MCF 10A (cell line): ENCODE results near the gene BNIP5. TPM values are rescaled to one million over a fixed set of nuclear protein-coding genes. Genes with fewer than 3 reads are reported as not detected.

Experiments used
- BruUV-seq: library from RNA; stranded (reverse); fragments of 400-500 nt; replicated peaks from 2 replicates; lab custom pipeline; 2021; lab: Mats Ljungman, UMichigan
- CTCF ChIA-PET: fragments of 300-600 bp; sonication (Branson Sonifier 250); formaldehyde crosslinking; extraction: SDS; loops from one replicate; lab custom pipeline; 2021; ENCODE audit warnings: antibody characterized with exemption, inconsistent platforms; lab: Yijun Ruan, JAX
- POLR2A ChIA-PET: fragments of 300-600, 350-650 bp; sonication (Branson Sonifier 250); formaldehyde crosslinking; extraction: SDS; loops from one replicate; lab custom pipeline; 2020; ENCODE audit warnings: antibody characterized with exemption, inconsistent platforms; lab: Yijun Ruan, JAX
- DNase-seq: peaks from one replicate; pipeline ENCODE4 v3.0.0-alpha.2; 2018; ENCODE audit not compliant: unreplicated experiment
- H3K27ac Mint-ChIP-seq: one replicate; pipeline ENCODE4 v1.8.0; 2022; ENCODE audit warnings: mild to moderate bottlenecking, low read depth, mixed read lengths; ENCODE audit not compliant: unreplicated experiment
- H3K27me3 Mint-ChIP-seq: one replicate; pipeline ENCODE4 v1.8.0; 2022; ENCODE audit warnings: mixed read lengths; ENCODE audit not compliant: insufficient read depth, unreplicated experiment
- H3K36me3 Mint-ChIP-seq: one replicate; pipeline ENCODE4 v1.8.0; 2022; ENCODE audit warnings: mild to moderate bottlenecking, moderate library complexity, mixed read lengths; ENCODE audit not compliant: insufficient read depth, unreplicated experiment
- H3K4me1 Mint-ChIP-seq: one replicate; pipeline ENCODE4 v1.8.0; 2022; ENCODE audit warnings: mixed read lengths; ENCODE audit not compliant: insufficient read depth, unreplicated experiment
- H3K4me3 Mint-ChIP-seq: one replicate; pipeline ENCODE4 v1.8.0; 2022; ENCODE audit warnings: mild to moderate bottlenecking, moderate library complexity, mixed read lengths; ENCODE audit not compliant: unreplicated experiment
- H3K9me3 Mint-ChIP-seq: one replicate; pipeline ENCODE4 v1.8.0; 2022; ENCODE audit warnings: mixed read lengths; ENCODE audit not compliant: unreplicated experiment
- CTCF ChIP-seq: fragments of 200-600 bp; IDR thresholded peaks from one replicate; pipeline ENCODE4 v1.8.0; 2022; ENCODE audit warnings: antibody characterized with exemption, mild to moderate bottlenecking; ENCODE audit not compliant: unreplicated experiment
- intact Hi-C: fragments of 100-400 bp; cut with micrococcal nuclease; formaldehyde crosslinking; loops from 2 replicates; pipeline ENCODE4 v1.14.1; 2022
- total RNA-seq: library from RNA; stranded (reverse); gene quantifications from 2 replicates; pipeline ENCODE4 v1.2.3, GENCODE V29; 2022

Gene BNIP5
- total RNA-seq, 1 experiment from 2014 or later, result not detected

- H3K9me3 Mint-ChIP-seq, result no peaks in the 10 kb centered on the region
- no peak overlapping the region for H3K27ac Mint-ChIP-seq
- intact Hi-C loops, result no loop called here
- CTCF ChIA-PET, result interaction anchor here (1.1 kb wide), 1 partner anchor 12 kb away, joined by 3 read pairs; no protein-coding TSS in a partner anchor
- H3K36me3 Mint-ChIP-seq, result no peaks in the 10 kb centered on the region
- no TSS peak for BruUV-seq
- no peak for DNase-seq
- no peaks in the 10 kb centered on the region for H3K4me1 Mint-ChIP-seq
- POLR2A ChIA-PET, result interaction anchor here (0.7 to 1.3 kb wide), 3 partner anchors 23 to 230 kb away, joined by 3 to 4 read pairs (median 4); no protein-coding TSS in a partner anchor
- peaks cover 4% of the 10 kb centered on the region for H3K27me3 Mint-ChIP-seq
- H3K4me3 Mint-ChIP-seq, result no peak overlapping the region
- TF ChIP-seq CTCF, result no peak
Measured at GRCh38 chr6:36381502-36382389, 45.1 kb upstream of the BNIP5 start.

- H3K27ac Mint-ChIP-seq, result no peak overlapping the region
- no peak for DNase-seq
- no peak overlapping the region for H3K4me3 Mint-ChIP-seq
- no peak for TF ChIP-seq CTCF
- no peaks in the 10 kb centered on the region for H3K36me3 Mint-ChIP-seq
- H3K27me3 Mint-ChIP-seq, result no peaks in the 10 kb centered on the region
- ChIA-PET POLR2A (interaction anchor here (1.2 kb wide), 1 partner anchor 61 kb away, joined by 4 read pairs; no protein-coding TSS in a partner anchor), CTCF (no interaction called here)
- no peaks in the 10 kb centered on the region for H3K4me1 Mint-ChIP-seq
- no peaks in the 10 kb centered on the region for H3K9me3 Mint-ChIP-seq
- no TSS peak for BruUV-seq
- intact Hi-C loops, result no loop called here
Measured at GRCh38 chr6:36380166-36380565, 43.5 kb upstream of the BNIP5 start.

- H3K9me3 Mint-ChIP-seq, result no peaks in the 10 kb centered on the region
Measured at GRCh38 chr6:36378936-36379335, 42.2 kb upstream of the BNIP5 start.

More at GRCh38 chr6:36378936-36379335, 42.2 kb upstream of the BNIP5 start:
- POLR2A ChIA-PET, result no interaction called here
- Mint-ChIP-seq H3K4me3 (no peak overlapping the region), H3K36me3 (no peaks in the 10 kb centered on the region), H3K4me1 (peaks cover 1% of the 10 kb centered on the region), H3K27ac (no peak overlapping the region), H3K27me3 (no peaks in the 10 kb centered on the region)
- BruUV-seq, result no TSS peak
- no peak for TF ChIP-seq CTCF
- CTCF ChIA-PET, result interaction anchor here (0.6 kb wide), 2 partner anchors 18 to 22 kb away, joined by 4 to 5 read pairs; no protein-coding TSS in a partner anchor
- no peak for DNase-seq
- intact Hi-C loops, result no loop called here
